Astrocyte (in vitro differentiated cells and primary cell): ENCODE measurements around the gene C12orf42. TPM values are rescaled to one million over a fixed set of nuclear protein-coding genes. Genes with fewer than 3 reads are reported as not detected.

Experiments
- DNase-seq: peaks from one replicate; pipeline ENCODE4 v3.0.0-alpha.2; 2010; ENCODE audit warnings: low read depth
- FAIRE-seq: peaks from 2 replicates; lab custom pipeline; 2011; peaks lifted over from hg19 to GRCh38; lab: Jason Lieb, UNC
- H2AFZ ChIP-seq: 2 replicates; pipeline ENCODE4 v1.6.0; 2012; ENCODE audit warnings: low read depth, low read length, inconsistent platforms
- H3K27ac ChIP-seq: 2 replicates; pipeline ENCODE4 v1.5.1; 2011; ENCODE audit warnings: low read depth, low read length, inconsistent platforms
- H3K27me3 ChIP-seq: 2 replicates; pipeline ENCODE4 v1.6.0; 2011; ENCODE audit warnings: low read length, inconsistent platforms; ENCODE audit not compliant: insufficient read depth
- H3K36me3 ChIP-seq: 2 replicates; pipeline ENCODE4 v1.5.1; 2011; ENCODE audit warnings: low read length, inconsistent platforms; ENCODE audit not compliant: insufficient read depth
- H3K4me1 ChIP-seq: 2 replicates; pipeline ENCODE4 v1.5.1; 2011; ENCODE audit warnings: low read length, inconsistent platforms; ENCODE audit not compliant: insufficient read depth
- H3K4me2 ChIP-seq: 2 replicates; pipeline ENCODE4 v1.6.0; 2012; ENCODE audit warnings: low read length, inconsistent platforms
- H3K4me3 ChIP-seq: 2 replicates; pipeline ENCODE4 v1.5.1; 2011; ENCODE audit warnings: low read depth, mild to moderate bottlenecking, low read length, inconsistent platforms; ENCODE audit not compliant: insufficient read depth
- H3K79me2 ChIP-seq: 2 replicates; pipeline ENCODE4 v1.6.0; 2012; ENCODE audit warnings: mild to moderate bottlenecking, low read length, inconsistent platforms; ENCODE audit not compliant: insufficient read depth
- H3K9ac ChIP-seq: 2 replicates; pipeline ENCODE4 v1.6.0; 2012; ENCODE audit warnings: mild to moderate bottlenecking, low read length, inconsistent platforms
- H3K9me3 ChIP-seq: 2 replicates; pipeline ENCODE4 v1.5.1; 2012; ENCODE audit warnings: low read depth, mild to moderate bottlenecking, low read length, inconsistent platforms; ENCODE audit not compliant: insufficient read depth
- H4K20me1 ChIP-seq: 2 replicates; pipeline ENCODE4 v1.6.0; 2012; ENCODE audit warnings: low read length, inconsistent platforms; ENCODE audit not compliant: insufficient read depth
- H3K27ac Mint-ChIP-seq: one replicate; pipeline ENCODE4 v1.8.0; 2021; ENCODE audit warnings: mild to moderate bottlenecking, mixed read lengths; ENCODE audit not compliant: unreplicated experiment
- H3K27me3 Mint-ChIP-seq: one replicate; pipeline ENCODE4 v1.8.0; 2021; ENCODE audit warnings: low read depth, mixed read lengths; ENCODE audit not compliant: unreplicated experiment
- H3K36me3 Mint-ChIP-seq: one replicate; pipeline ENCODE4 v1.8.0; 2021; ENCODE audit warnings: low read depth, mixed read lengths; ENCODE audit not compliant: unreplicated experiment
- H3K4me1 Mint-ChIP-seq: one replicate; pipeline ENCODE4 v1.8.0; 2021; ENCODE audit warnings: low read depth, mixed read lengths; ENCODE audit not compliant: unreplicated experiment
- H3K4me3 Mint-ChIP-seq: one replicate; pipeline ENCODE4 v1.8.0; 2021; ENCODE audit warnings: mild to moderate bottlenecking, moderate library complexity, mixed read lengths; ENCODE audit not compliant: unreplicated experiment
- H3K9me3 Mint-ChIP-seq: one replicate; pipeline ENCODE4 v1.8.0; 2021; ENCODE audit warnings: mild to moderate bottlenecking, mixed read lengths; ENCODE audit not compliant: unreplicated experiment
- CTCF ChIP-seq: IDR thresholded peaks from 2 replicates; pipeline ENCODE4 v1.5.1; 2011; ENCODE audit warnings: low read depth, mild to moderate bottlenecking, inconsistent platforms, low read length, moderate library complexity; ENCODE audit not compliant: insufficient read depth
- EZH2 ChIP-seq: IDR thresholded peaks from 2 replicates; pipeline ENCODE4 v1.6.1; 2012; ENCODE audit warnings: mild to moderate bottlenecking, low read length, inconsistent platforms; ENCODE audit not compliant: insufficient read depth
- total RNA-seq: library from RNA; stranded (reverse); gene quantifications from 2 replicates; pipeline ENCODE4 v1.2.1, GENCODE V29; 2021

The C12orf42 gene
- total RNA-seq, 1 donor from 2014 or later: not detected

- H3K4me1 ChIP-seq: no peaks in the 10 kb centered on the region
- no peak overlapping the region for H3K4me3 ChIP-seq
- no peak overlapping the region for H3K4me2 ChIP-seq
- Mint-ChIP-seq H3K27ac (no peak overlapping the region), H3K36me3 (no peaks in the 10 kb centered on the region), H3K27me3 (peaks cover 3% of the 10 kb centered on the region), H3K9me3 (peaks cover 3% of the 10 kb centered on the region), H3K4me1 (no peaks in the 10 kb centered on the region), H3K4me3 (no peak overlapping the region)
- H3K9ac ChIP-seq: no peak overlapping the region
- FAIRE-seq: no peak
- no peak for TF ChIP-seq EZH2
- no peak for TF ChIP-seq CTCF
- H4K20me1 ChIP-seq: no peaks in the 10 kb centered on the region
- no peaks in the 10 kb centered on the region for H3K36me3 ChIP-seq
- H2AFZ ChIP-seq: no peak overlapping the region
- no peaks in the 10 kb centered on the region for H3K9me3 ChIP-seq
- no peak for DNase-seq
- no peak overlapping the region for H3K27ac ChIP-seq
- no peaks in the 10 kb centered on the region for H3K79me2 ChIP-seq
- H3K27me3 ChIP-seq: no peaks in the 10 kb centered on the region
Measured at GRCh38 chr12:103456006-103456405, 39.8 kb downstream of the C12orf42 start.

- Histone ChIP-seq H3K4me2 (no peak overlapping the region), H3K27ac (no peak overlapping the region), H3K4me1 (no peaks in the 10 kb centered on the region), H3K27me3 (no peaks in the 10 kb centered on the region), H4K20me1 (no peaks in the 10 kb centered on the region), H3K36me3 (no peaks in the 10 kb centered on the region), H3K79me2 (no peaks in the 10 kb centered on the region), H3K9me3 (no peaks in the 10 kb centered on the region), H2AFZ (no peak overlapping the region), H3K4me3 (no peak overlapping the region), H3K9ac (no peak overlapping the region)
- no peak for DNase-seq
- FAIRE-seq: no peak
- H3K27me3 Mint-ChIP-seq: peaks cover 3% of the 10 kb centered on the region
- peaks cover 3% of the 10 kb centered on the region for H3K9me3 Mint-ChIP-seq
- H3K4me3 Mint-ChIP-seq: no peak overlapping the region
- H3K36me3 Mint-ChIP-seq: no peaks in the 10 kb centered on the region
- H3K4me1 Mint-ChIP-seq: no peaks in the 10 kb centered on the region
- no peak overlapping the region for H3K27ac Mint-ChIP-seq
- TF ChIP-seq CTCF: no peak
Measured at GRCh38 chr12:103455020-103455763, 40.6 kb downstream of the C12orf42 start.

GRCh38 chr12:103444983-103445382 lies 50.8 kb downstream of the C12orf42 start:
- H3K4me2 ChIP-seq: no peak overlapping the region
- no peaks in the 10 kb centered on the region for H3K36me3 Mint-ChIP-seq
- no peak overlapping the region for H3K27ac ChIP-seq
- H3K4me3 ChIP-seq: no peak overlapping the region
- no peak overlapping the region for H3K4me3 Mint-ChIP-seq
- no peaks in the 10 kb centered on the region for H3K9me3 Mint-ChIP-seq
- no peak for FAIRE-seq
- H3K36me3 ChIP-seq: no peaks in the 10 kb centered on the region
- no peak overlapping the region for H3K9ac ChIP-seq
- peaks cover 2% of the 10 kb centered on the region for H3K27me3 Mint-ChIP-seq
- H3K79me2 ChIP-seq: no peaks in the 10 kb centered on the region
- H3K4me1 ChIP-seq: no peaks in the 10 kb centered on the region
- TF ChIP-seq CTCF (no peak), EZH2 (no peak)
- H3K4me1 Mint-ChIP-seq: no peaks in the 10 kb centered on the region
- H2AFZ ChIP-seq: no peak overlapping the region
- no peaks in the 10 kb centered on the region for H3K27me3 ChIP-seq
- no peak overlapping the region for H3K27ac Mint-ChIP-seq
- no peaks in the 10 kb centered on the region for H3K9me3 ChIP-seq
- H4K20me1 ChIP-seq: no peaks in the 10 kb centered on the region
- DNase-seq: no peak
